HG03039 (cell line): ENCODE data around the gene LCP2.

ENCODE experiments used
- ATAC-seq: cut with Tn5 transposase; IDR thresholded peaks from one replicate; pipeline ENCODE4 v1.9.1; 2021; ENCODE audit warnings: mild to moderate bottlenecking, moderate library complexity; ENCODE audit not compliant: unreplicated experiment

LCP2 gene

DNA sequence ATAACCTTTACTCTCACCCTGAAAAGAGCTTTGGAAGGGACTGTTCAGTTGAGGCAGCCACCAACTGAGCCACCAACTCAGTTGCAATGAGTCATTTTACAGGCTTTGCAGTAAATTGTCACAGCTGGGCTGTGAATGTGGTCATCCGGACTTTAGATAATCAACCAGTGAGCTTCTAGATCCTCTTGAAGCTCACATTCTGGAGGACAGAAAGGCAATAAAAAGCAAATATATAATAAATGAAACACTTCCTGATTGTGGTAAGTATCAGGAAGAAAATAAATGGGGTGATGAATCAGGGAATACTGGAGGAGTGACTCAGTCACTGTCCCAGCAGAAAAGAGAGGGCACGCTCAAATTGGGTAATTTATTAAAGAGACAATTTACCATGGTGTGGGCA, 78.0 kb downstream of the LCP2 start:
- ATAC-seq: no peak

DNA sequence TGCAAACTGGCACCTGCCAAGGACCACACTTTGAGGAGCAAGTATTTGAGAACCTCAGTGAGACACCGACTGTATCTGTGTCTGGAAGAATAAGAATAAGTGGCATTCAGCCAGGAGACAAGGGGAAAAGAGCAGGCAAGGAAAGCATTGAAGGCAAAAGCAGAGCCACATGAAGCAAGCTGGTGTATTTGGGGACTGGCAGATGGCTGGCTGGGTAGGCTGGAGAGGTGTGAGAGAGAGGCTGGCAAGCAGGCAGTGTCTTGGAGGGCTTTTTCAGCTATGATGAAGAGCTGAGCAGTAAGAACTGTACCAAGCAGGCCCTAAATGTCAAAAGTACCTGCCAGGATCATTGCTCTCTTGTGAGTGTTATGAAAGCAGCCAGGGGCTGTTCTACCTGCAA, 78.9 kb downstream of the LCP2 start:
- ATAC-seq: no peak

GRCh38 chr5:170217831-170218230, 79.7 kb downstream of the LCP2 start:
- ATAC-seq: no peak

GRCh38 chr5:170216257-170216864, 81.2 kb downstream of the LCP2 start:
- no peak for ATAC-seq

DNA sequence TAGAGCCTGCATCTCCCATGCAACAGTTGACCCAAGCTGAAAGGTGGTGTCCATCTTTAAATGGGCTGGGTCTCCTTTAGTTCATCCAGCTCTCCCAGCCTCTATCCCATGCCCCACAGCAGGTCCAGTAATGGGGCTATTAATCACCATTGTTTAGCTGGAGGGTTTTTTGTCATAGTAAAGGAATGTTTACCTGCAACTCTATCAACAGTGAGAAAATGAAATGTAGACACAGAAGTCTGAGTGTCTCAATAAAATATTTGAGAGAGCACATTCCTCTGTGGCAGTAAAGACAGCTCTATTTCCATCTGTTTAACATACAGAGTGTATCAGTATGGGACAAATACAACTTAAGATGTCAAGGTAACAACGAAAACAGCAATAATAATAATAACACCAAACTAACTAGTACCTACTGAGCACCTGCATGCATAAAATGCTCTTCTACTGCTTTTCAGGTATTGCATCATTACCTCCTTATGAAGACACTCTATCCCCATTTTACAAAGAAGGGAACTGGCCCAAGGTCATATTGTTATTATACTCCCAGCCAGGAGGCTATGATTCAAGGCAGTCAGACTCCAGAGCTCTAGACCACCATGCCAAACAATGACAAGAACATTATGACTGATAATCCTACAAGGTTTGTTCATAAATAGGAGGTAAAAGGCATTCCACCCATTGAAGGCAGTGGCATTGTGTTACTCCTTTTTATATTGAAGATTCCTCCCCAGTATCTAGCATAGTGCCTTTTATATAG, 85.8 kb downstream of the LCP2 start:
- no peak for ATAC-seq

DNA sequence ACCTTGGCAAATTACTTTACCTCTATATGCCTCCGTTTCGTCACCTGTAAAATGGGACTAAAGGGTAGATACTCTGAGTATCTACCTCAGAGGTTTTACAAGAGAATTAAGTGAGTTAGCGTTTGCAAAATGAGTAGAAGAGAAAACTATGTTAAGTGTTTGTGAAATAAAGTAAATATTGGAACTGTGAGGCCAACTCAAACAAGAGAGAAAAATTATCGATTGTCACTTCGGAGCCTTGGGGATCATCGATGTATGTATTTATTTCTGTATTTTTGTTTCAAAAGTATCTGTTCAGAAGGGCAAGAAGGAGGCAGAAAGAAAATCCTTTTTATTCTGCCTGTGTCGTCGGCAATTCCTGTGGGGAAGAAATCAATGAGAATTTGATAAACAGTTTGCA, 90.6 kb downstream of the LCP2 start:
- ATAC-seq: no peak

GRCh38 chr5:170206216-170206615, 91.4 kb downstream of the LCP2 start:
- ATAC-seq: no peak

GRCh38 chr5:170204202-170204601, 93.4 kb downstream of the LCP2 start:
- no peak for ATAC-seq

- no peak for ATAC-seq
Measured at GRCh38 chr5:170202117-170202516, 95.5 kb downstream of the LCP2 start.

GRCh38 chr5:170201311-170201710, 96.3 kb downstream of the LCP2 start:
- no peak for ATAC-seq

GRCh38 chr5:170200876-170201275, 96.7 kb downstream of the LCP2 start:
- ATAC-seq: no peak
